NAMALWA (cell line): ENCODE results near the gene LMNB1.

Experiments used
- DNase-seq: peaks from one replicate; pipeline ENCODE4 v3.0.0-alpha.2; 2015; ENCODE audit warnings: low spot score

LMNB1 gene

DNA sequence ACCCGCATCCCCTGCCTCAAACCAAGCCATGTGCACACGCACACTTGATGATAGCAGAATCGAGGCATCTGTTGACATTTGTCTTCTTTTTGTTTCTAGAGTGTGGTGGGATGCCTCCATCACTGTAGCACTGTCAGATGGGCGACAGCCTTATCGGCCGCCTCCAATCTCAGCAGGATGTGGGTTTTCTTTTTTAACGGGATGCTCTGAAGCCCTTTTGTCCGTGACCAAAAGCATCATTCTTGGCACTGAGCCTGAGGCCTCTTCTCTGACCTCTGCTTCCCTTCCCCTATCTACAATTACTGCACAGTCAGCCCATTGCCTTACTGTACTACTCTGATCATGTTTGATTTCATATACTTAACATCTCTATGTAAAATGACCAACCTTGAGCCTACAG lies 78.3 kb downstream of the LMNB1 start:
- DNase-seq: no peak

DNA sequence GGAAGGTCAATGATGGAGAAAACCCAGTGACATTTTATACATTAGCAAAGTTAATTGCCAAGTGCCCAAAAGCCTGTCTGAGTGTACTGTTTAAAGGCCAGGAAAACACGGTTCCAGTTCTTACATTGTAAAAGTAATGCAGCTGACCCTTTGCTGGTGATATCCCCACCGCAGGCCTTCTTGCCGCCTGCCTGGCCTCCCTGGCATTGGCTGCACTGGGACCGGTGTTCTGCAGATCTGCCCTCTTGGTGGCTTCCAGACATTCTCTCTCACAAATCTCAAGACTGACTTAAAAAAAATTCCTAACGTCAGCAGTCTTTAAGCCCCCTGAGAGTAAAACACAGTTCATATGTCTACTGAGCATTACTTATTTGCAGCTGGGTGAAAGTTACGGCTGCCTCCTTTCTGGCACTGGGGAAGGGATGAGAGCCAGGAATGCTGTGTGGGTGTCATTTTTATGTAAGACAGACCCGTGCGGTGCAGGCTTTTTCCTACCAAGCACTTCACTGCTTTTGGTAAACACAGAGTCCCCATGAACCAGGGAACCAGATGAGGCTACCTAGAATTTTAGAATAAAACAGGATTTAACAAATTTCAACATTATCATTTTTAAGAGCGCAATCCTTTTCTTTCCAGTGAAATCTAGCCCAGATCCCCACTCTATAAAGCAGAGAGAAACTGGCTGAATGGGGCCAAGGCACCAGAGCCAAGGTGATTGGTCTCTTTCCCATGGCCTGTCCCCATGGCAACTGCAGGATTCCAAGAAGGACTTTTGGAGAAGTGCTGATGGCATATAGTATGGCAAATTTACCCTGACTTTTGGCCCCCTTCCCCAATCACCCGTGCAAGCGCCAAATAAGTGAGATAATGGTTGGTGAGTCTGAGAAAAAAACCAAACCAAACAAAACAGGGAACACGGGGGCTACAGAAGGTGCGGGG lies 80.8 kb downstream of the LMNB1 start:
- no peak for DNase-seq

DNA sequence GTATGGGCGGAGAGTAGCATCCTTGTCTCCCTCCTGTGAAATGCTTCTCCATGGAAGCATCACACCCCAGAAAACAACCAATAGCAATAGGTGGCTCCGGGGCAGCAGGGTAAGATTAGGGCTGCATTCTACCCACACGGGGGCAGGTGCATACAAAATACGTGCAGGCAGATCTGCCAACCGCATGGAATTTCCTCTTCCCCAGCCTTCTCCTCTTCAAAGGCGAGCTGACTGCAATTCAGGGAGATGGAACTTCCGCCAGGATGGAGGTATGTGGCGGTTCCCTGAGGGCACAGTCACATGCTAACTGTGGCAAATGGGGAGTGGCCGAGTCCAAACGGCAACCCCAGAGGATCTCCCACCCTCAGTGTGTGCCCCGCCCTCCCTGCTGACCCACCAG lies 81.5 kb downstream of the LMNB1 start:
- DNase-seq: no peak

DNA sequence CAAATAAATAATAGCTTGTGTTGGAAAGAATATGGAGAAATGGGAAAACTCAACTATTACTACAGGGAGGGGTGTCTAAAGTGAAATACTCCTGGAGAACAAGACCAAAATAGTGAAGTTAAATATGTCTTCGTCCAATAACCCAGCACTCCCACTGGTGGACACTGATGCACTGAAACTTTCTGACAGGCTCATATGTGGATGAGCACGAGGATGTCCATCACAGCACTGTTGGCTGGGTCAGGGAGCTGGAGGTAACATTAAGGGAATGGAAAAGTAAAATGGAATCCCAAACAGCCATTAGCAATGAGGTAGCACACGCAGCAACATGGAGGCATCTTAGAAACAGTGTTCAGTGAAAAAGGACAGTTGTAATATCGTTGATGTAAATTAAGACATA lies 86.5 kb downstream of the LMNB1 start:
- DNase-seq: no peak

DNA sequence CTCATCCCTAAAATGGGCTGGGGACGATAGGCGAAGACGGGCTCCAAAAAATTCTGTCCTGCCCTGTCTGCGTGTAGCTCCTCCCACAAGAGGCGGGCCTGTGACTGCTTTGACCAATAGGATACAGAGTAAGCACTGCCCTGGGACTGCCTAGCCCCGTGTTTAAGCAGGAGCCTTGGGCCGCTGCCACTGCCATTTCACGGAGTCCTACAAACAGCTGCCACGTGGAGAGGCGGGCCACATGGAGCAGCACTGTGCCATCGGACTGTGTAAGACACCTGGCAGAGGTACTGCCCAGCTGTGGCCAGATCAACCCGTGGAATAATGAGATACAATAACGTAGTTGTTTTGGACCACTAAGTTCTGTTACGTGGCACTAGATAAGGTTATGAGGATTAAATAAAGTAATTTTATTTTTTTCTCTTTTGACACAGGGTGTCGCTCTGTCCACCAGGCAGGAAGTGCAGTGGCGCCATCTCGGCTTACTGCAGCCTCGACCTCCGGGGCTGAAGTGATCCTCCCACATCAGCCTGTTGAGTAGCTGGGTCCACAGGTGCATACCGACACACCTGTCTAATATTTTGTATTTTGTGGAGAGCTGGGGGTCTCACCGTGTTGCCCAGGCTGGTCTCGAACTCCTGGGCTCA lies 87.2 kb downstream of the LMNB1 start:
- DNase-seq: no peak

DNA sequence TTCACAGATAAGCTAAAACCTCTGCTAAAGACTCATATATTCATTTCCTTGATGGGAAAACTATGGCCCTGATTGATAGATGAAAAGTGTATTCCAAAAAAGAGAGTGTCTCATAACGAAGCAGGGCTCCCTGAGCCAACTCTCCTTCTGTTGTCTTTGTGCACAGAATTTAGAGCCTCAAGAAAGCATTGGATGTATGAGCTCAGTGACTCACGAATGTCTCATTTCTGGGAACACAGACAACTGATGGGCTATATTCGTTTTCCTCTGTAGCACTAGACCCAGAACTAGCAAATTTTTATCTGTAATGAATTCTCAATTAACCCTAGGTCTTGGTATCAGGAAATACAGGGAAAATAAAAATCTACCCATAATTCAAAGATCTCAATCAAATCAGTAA lies 88.4 kb downstream of the LMNB1 start:
- DNase-seq: no peak

DNA sequence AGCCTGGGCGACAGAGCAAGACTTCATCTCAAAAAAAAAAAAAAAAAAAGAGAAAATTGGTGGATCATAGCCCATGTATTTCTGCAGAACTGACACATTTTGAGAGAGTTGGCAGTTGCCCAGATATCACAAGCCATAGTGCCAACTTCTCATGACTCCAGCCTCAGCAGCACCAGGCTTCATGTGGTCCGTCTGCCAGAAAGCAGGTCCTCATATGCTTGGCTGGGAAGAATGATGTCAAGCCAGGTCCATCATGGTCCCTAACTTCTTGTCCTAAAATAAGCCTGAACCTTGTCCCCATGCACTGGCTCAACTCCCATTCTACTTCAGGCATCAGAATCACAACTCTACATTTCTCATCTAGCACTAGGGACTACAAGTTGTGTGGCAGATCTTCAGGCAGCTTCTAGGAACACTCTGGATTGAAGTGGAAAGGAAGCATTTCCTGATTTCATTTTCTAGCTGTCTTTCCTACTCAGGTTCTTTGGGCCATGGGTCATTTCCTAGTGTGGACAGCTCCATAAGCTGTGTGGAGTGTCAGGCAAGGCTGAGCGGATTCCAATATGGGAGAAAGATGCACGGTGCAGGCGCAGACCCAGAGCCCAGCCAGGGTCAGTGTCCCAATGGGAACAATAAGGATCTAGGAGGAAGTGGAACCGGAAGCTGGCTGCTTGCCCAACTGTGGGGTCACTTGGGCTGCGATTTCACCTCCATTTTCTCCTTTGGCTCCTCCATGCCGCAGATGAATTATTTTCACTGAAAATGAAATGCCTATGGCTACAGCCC lies 90.1 kb downstream of the LMNB1 start:
- DNase-seq: no peak

DNA sequence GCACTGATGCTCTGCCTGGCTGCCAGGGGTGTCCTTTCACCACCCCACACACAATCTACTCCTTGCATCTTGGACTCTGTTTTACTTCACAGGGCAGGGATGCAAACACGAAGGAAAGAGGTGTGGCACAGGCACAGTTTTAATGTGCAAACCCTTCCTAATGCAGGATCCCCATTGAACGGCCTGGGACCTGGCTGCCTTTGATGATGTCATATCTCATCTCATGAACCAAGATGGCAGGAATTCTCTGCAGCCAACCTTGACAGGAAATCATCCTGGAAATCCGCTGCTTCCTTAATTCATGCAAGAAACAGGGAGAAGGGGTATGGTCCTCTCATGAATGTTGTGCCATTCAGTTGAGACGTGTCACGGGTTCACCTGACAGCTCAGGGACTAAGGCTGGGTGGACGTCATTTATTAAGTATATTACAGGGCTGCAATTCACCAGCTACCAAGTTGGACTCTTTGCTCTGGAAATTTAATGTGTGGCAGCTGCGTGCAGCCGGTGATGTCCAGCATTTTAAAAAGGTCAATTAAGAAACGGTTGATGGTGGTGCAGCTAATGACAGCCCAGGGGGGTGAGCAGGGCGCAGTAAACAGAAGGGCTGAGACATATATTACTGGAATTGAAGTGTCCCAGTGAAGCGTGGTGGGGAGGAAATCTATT lies 91.5 kb downstream of the LMNB1 start:
- DNase-seq: no peak

DNA sequence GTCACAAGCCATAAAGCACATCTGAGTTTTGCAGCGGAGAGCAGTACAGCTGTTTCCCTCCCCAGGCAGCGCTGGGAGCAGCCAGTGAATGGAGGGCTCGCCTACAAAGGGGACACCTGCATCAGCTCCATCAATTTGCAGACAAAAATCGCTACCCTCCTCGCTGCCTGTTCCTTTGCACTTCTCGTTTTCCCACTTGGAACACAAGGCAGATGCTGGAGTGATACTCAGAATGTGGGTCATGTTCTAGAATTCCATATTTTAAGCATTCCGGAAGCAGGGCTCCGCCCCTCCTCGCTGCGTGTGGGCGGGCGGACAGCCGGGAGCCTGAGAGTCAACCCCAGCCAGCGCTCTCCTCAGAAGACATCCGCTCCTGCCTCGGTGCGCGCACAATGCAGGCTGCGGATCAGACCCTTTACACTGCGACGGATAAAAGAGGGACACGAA lies 92.1 kb downstream of the LMNB1 start:
- DNase-seq: no peak

DNA sequence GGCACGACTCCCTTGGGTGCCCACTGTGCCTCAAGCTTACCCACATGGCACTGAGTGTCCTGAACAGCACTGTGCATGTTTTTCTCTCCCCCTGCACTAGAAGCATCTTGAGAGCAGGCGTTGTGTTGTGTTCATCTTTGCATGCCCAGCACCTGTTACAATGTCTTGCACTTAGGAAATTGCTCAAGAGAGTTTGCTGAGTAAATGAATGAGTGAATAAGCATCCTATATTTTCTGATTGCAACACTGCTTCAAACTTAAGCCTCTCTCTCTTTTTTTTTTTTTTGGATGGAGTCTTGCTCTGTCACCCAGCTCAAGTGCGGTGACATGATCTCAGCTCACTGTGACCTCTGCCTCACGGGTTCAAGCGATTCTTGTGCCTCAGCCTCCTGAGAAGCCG lies 94.5 kb downstream of the LMNB1 start:
- DNase-seq: no peak

DNA sequence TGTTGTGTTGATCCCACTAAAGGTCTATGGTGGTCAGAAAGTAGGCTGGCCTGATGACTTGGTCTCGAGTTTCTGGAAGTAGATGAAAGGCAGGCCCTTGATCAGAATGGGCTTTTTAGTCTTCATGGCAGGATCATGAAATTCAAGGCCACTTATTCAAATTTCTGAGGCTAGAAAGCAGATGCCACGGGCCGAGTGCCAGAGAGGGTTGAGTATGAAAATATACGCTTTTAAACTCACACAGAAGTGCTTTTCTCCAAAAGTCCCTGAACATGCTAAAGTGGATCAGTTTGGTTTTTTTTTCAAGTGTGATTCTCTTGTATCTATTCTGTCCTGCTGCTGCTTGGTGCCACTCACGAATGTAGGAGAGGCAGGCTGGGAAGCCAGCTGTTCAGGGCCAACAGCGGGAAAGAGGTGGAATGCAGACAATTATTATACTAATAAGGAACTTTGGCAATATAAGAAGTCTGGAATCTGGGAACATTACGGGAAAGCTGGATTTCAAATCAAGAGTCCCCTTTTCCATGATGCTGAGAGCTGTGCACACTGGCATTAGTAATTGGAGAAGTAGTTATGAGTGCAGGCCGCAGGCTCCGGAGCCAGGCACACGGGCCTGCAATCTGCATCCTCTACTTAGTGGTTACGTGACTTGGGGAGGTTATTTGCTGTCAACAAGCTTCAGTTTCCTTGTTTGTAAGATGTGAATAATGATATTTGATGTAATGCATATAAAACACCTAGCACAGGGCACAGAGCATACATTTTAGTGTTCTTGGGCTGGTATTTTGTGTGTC lies 95.8 kb downstream of the LMNB1 start:
- DNase-seq: no peak

DNA sequence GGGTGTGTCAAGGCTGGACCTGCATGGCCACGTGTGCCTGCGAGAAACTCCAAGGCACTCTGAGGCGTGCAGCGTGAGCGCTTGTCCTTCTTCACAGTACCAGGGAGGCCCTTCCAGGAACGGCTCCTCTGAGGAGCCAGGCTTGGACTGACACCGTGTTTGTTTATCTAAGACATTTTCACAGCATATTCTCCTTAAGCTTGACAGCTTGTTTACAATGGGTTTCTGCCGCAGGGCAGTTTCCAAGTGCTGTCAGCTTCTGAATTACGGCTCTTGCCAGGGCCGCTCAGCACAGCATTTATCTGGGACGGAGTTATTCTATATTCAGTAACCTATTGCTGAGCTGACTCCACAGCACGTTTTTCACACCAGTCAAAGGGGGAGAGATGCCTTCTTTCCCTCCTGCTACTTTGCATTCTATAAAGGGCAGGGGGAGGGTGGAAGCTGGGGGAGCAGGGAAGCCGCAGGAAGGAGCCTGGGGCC lies 98.4 kb downstream of the LMNB1 start:
- DNase-seq: no peak

DNA sequence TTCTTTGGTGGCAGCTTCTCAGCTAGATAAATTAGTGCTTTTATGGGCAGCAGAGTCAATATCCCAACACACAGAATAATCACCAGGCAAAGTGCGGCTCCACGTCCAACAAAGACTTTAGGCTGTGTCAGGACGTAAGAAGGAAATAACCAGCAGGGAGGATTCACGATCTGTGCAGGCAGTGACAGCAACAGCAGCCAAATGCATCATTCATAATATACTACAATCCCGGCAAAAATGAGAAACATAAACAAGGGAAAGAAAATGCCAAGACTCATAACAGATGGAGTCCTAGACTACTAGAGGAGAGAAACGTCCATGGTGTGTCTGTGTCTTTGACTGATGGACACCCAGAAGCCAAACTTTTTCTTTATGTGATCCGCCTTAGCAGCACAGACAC lies 100.7 kb downstream of the LMNB1 start:
- DNase-seq: no peak

DNA sequence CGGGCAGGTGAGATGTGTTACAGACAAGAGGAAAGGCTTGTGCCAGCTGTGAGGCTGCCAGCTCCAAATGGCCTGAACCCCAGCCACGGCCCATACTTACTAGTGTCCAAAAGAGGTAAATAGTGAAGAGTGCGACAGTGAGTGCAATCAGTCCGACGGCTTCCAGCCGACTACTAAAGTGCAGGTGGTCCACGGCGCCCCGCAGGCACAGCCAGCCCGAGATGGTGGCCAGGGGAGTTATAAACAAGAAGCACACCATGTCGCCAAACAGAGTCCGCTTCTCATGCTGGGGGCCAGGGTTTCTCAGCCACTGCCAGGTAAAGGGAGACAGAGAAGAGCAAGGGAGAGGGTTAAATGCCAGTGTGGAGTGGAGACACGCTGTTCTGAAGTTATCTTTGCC lies 101.1 kb downstream of the LMNB1 start:
- DNase-seq: no peak

DNA sequence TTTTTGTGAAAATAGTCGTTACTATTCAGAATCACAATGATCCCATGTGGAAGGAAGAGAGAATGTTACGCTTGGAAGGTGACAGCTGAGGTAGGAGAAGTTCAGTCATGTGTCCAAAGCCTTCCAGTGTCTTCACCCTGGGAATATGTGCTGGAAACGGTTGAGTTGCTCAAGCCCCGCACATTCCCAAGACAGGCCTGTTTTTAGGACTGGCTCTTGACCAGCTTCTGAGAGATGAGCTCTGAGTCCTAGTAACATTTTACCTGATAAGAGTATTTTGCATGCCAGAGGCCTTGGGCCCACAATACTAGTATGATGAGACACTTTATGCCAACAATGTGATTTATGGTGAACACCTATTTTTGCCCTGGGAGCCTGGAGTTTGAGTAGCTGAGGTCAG lies 101.7 kb downstream of the LMNB1 start:
- DNase-seq: no peak

DNA sequence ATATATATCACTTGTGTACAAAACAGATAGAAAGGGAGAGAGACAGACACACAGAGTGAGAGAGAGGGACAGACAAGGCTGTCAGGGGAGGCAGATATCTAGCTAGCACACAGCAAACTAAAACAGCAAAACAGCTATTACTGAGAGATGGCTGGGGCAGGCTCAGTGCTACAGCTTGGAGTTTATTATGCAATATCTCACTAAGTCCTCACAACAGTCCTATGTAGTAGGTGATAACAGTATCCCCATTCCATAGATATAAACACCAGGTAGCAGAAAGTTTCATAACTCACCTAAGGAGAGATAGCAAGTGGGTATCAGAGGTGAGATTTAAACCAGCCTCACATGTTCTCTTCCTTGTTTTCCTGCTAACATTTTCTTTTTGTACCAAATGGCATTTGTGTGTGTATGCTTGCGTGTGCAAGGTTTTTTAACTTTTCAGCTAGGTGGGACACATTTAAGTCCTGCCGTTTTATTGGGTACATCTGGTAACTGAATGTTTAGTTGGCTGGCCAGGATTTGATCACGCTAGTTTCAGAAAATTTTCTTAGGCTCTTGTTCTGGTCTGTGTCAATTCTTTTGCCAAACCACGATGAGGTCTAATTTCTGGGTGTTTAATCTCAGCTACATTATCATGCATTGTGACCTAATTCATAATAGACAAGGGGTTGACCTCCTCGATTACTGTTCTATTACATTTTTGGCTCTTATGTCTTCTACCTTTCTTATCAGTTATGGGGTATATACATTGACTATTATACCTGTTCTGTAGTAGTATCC lies 105.1 kb downstream of the LMNB1 start:
- no peak for DNase-seq

DNA sequence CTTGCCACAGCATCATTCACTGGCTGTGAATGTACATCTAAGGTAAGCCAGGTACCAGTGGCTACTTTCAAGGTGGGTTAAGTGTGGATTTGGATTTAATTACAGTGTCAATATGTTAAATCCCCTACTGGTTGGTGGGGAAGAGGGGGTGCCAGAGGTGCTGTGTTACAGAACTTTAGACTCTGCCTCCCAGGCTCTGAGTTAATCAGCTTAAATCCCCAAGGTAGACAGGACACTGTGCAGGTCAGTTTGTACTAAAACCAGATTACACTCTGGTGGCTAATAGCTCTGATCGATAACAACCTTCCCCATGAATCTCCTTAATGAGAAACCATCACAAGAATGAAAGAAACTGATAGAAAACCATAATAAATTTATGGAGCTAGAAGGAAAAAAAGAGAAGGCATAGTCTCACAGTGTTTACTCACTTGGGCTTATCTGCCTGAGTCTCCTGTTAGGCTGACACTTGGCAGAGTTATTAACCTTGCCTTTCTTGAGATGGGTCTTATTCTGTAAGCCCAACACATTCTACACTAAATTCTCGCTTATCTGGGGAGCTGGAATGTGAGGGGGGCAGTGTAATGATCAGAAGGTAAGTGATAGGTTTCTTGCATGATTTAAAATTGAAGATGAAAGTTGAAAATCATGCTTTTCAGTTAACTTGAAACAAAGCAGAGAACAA lies 106.8 kb downstream of the LMNB1 start:
- no peak for DNase-seq

DNA sequence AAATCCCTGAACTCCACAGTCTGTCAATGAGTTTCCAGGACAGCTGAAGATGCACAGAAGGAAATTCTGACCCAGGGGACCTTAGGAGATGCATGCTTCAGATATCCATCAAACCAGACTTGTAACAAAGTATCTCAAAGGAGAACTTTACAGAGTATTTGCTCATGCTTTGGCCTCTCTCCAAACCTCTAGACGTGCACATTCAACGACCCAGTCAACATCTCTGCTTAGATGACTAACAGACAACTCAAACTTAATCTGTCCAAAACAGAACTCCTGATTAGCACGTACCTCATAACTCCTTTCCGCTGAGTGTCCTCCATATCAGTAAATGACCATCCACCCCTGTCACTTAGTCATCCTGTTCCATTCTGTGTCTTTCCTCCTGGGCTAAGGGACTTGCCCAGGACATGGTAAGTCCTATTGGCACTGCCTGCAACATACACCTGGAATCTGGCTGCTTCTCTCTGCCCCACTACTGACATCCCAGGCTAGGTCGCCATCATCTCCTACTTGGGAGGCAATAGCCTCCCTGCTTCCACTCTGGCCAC lies 107.4 kb downstream of the LMNB1 start:
- DNase-seq: no peak
